ENCODE data around the gene NAE1.
"Not testable (repeated sequence)": the region's sequence is repeated elsewhere in the genome, so short reads cannot be mapped to it uniquely, and the experiment has no call there.

NAE1 gene

DNA sequence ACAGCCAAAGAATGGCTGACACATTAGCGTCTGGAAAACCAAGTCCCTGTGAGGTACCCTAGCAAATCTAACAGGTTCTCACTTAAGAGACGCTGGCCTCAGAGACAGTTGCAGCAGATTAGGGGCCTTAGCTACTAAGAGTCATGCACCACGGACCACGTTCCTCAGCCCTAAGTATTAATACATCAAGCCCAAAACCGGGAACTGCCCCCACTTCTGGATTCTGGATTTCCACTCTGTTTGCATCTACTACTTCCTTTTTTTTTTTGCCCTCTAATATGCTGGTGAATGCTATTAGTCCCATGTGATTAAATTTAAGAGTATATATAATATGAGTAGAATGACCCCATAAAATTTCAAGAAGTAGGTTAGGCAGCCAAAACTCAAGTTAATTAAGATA, 28.6 kb downstream of the NAE1 start:
- DNase-seq (ENCODE audit: low read depth, low spot score), result no peak

DNA sequence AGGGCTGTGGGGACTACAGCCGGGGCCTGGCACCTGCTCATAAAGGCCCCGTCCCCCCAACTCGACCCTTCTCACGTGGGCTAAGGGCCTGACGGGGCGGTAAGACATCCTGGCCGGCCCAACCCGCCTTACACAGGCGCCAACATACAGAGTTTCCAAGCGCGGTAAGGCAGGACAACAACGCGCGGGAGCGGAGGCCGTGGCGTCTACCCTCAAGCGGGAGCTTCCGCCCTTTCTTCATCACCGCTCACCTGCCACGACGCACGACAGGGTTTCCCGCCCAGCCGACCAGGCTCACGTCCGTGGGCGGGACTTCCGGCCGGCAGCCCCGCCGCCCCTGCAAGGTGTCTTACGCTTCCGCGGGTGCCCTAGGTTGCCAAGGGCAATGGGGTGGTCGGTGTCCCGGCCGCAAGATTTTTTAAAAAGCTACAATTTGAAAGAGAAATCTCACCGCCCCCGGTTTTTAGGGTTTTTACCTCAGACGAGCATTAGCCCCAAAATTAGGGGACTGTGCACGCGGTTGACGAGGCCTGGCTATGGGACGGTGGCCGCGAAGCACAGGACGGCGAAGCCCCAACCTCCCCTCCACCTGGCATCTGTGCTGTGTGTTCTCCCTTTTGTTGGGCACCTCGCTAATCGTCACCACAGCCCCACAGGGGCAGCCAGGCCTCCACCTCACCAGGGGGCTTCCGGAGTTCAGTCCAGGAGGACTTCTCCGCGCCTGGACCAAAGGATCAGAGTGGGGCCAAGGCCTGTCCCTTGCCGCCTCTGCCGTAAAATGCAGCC, 29.3 kb downstream of the NAE1 start, which contains the start of gene TERB1:
Gene TERB1 (minus strand): TSS at position 265 of the 786 bp plus-strand sequence. CDS start 4,786 bp downstream, outside the sequence.
- no peak for DNase-seq (ENCODE audit: low read depth, low spot score)

DNA sequence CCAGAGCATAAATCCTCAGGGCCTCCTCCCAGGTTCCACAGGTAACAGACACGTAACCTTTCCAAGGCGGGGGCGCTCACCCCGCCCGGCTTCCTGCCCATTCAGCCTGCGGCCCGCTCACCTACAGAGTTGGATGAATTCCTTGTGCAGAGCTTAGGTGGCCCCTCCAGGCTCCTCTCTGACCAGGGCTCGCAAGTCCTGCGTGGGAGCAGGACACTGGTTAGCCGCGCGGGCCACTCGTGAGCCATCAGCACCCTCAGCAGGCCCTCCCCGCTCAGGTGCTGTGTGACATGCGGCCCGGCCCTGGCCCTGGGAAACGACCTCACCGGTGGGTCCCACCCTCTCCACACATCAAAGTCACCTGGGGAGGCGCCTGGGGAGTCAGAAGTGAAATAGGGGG, 29.9 kb downstream of the NAE1 start:
- no peak for DNase-seq (ENCODE audit: low read depth, low spot score)

DNA sequence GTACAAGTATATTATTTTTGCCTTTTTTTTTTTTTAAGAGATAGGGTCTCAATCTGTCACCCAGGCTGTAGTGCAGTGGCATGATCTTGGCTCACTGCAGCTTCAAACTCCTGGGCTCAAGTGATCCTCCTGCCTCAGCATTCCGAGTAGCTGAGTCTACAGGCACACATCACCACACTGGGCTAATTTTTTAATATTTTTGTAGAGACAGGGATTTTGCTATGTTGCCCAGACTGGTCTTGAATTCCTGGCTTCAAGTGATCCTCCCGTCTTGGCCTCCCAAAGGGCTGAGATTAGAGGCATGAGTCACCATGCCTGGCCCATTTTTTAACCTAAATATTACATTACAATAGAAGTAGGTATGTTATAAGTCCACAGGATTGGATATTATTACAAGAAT, 32.6 kb downstream of the NAE1 start:
- peak; percentile 18 for DNase-seq (ENCODE audit: low read depth, low spot score)

DNA sequence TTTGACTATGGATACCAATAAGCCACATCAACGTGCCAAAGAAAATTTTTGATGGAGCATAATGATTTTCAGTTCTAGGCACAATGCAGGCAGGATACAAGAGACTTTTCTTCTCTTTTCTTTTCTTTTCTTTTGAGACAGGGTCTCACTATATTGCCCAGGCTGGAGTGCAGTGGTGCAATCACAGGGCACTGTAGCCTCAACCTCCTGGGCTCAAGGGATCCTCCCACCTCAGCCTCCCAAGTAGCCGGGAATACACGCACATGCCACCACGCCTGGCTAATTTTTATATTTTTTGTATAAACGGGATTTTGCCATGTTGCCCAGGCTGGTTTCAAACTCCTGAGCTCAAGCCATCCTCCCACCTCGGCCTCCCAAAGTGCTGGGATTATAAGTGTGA, 36.8 kb downstream of the NAE1 start:
- DNase-seq (ENCODE audit: low read depth, low spot score), result not testable (repeated sequence)

DNA sequence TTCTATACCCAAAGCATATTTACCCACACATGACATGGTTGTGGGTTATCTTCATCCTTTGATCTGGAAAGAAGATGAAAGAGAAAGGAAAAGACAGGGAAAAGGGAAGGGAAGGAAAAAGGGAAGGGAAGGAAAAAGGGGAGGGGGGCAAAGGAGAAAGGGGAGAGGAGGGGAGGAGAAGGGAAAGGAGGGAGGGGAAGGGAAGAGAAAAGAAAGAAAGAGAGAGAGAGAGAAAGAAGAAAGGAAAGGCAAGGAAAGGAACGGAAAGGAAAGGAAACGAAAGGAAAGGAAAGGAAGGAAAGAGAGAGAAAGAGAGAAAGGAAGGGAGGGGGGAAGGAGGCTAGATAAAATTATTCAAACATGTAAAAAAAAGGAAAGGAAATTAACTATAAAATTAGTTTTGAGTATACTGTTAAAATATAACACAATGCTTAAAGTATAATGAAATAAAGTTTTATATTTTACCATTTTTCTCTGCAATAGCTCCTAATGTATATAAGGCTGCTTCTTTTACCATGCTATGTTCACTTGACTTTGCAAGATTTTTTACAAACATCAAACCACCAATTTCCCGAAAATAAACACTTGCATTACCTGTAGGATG, 40.5 kb downstream of the NAE1 start:
- DNase-seq (ENCODE audit: low read depth, low spot score), result no peak

DNA sequence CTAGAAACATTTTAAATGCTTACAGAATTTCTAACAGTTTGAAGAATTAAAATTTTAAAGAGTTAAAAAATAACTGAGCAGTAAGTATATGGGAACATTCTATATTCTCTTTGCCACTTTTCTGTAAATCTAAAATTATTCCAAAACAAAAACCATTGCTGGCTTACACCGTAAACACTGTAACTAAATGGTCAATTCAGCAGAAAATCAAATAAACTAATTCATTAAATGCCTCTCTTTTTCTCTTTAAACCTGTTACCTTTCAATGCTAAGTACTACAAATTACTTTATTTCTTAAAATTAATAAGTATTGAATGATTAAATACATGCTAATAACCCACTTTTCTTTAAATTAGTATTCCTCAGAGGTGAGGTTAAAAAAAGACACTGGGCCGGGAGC, 43.3 kb downstream of the NAE1 start:
- no peak for DNase-seq (ENCODE audit: low read depth, low spot score)

DNA sequence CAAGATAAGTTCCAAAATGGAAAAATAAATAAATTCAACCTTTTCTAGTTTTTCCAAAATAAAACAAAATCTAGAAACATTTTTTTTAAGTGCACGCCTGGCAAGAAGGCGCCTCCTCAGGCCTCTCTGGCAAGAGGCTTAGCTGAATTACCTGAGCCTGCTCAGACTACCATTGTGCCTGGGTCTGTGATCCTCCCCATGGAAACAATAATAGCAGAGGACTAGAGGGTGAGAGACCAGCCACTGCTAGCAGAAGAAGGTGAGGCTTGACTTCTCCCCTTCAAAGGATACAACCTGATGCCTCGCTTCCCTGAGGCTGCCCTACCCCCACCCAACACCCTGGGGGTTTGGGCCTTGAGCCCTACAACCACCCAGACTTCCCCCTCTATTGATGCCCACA, 44.2 kb downstream of the NAE1 start:
- no peak for DNase-seq (ENCODE audit: low read depth, low spot score)

DNA sequence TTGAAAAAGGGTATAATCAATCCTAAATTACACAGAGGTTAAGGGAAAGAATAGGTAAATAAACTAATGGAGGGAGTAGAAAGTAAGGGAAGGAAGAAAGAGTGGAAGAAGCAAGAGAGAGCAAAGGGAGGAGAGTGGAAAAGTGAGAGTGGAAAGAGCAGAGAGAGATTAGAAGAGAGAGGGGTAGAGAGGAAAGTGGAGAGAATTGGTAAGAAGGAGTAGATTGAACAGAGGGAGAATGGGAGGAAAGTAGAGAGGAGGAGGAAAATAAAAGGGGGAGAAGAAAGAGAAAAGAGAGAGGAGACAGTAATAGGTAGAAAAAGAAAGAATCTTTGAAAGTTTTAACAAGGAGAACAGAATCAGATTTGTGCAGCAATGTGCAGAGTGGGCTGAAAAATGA, 54.3 kb downstream of the NAE1 start:
- no peak for DNase-seq (ENCODE audit: low read depth, low spot score)

DNA sequence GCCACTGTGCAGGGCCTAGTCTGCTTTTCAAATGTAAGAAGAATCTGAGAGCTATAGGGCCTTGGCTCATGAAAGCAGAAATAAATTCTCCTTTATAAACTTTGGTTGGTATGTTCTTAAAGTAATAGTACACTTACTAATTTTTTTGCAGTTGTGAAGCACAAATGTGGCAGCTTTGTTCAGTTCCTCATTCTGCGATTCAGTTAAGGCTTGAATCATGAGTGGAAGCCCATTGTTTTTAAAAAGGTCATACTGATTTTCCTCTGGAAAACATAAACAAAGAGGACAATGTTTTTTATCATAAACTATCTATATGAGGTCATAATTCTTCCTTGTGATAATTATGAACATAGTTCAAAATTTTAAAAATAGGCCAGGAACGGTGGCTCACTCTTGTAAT, 55.8 kb downstream of the NAE1 start:
- no peak for DNase-seq (ENCODE audit: low read depth, low spot score)

DNA sequence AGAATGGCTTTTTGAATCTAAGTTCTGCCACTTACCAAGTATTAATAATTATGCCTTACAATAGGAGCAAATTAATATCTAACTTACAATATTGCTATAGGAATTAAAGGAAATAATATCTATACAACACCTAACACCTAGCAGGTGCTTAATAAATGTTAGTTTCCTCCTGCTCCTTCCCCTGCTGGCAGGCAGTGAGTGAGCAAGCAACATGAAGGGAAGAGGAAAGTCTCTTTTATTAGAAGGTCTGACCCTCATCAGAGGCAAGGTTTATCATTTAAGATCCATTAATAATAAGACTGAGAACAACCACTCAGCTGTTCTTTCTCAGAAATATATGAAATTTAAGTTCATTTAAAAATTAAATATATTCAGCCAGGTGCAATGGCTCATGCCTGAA, 72.7 kb downstream of the NAE1 start:
- no peak for DNase-seq (ENCODE audit: low read depth, low spot score)

DNA sequence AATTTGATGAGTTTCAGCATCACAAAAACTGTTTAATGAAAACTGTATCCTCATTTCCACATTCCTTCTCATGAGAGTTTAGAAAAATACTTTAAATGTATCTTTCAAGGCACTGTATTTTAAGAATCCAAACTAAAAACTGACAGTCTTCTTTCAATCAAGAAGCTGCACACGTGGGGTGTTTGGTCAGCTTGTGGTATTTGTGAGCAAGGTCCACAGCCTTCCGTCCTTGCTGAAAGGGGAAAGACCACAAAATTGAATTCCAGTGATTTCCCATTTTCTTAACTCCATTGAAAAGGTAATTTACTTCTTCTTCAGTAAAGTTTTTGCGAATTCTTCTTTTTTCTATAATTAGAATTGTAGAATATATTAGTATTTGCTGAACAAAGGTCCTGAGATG, 76.0 kb downstream of the NAE1 start:
- DNase-seq (ENCODE audit: low read depth, low spot score), result no peak

DNA sequence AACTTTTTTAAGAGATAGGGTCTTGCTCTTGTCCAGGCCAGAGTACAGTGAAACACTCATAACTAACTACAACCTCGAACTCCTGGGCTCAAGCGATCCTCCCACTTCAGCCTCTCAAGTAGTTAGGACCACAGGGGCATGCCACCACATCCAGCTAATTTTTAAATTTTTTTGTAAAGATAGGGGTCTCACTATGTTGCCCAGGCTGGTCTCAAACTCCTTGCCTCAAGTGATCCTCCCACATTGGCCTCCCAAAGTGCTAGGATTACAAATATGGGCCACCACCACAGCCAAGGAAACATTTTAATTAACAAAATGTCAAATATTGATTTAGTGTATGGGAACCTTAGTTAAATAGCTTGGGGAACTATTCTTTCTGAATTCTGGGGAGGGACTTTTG, 76.6 kb downstream of the NAE1 start:
- no peak for DNase-seq (ENCODE audit: low read depth, low spot score)

DNA sequence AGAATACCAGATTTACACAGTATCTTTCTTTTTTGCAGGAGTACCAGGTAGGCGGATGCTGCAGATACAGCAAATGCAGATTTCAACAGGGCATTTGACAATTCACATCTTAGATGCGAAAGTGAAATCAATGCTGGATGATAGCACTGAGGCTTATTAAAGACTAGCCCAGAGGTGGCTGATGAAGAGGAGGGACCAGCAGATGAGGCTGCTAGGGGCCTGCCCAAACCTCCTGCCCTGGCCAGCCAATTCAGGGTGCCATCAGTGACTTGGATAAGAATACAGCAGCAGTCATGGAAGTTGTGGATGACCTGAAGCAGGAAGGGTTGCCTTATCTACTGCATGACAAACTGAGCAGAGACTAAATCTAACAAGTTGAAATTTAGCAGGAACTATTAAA, 77.8 kb downstream of the NAE1 start:
- no peak for DNase-seq (ENCODE audit: low read depth, low spot score)
